MCF 10A (cell line): ENCODE measurements around the gene SNW1. TPM values are rescaled to one million over a fixed set of nuclear protein-coding genes. Genes with fewer than 3 reads are reported as not detected.
"Not testable (repeated sequence)": the region's sequence is repeated elsewhere in the genome, so short reads cannot be mapped to it uniquely, and the experiment has no call there.

Experiments used
- BruUV-seq: library from RNA; stranded (reverse); fragments of 400-500 nt; replicated peaks from 2 replicates; lab custom pipeline; 2021; lab: Mats Ljungman, UMichigan
- CTCF ChIA-PET: fragments of 300-600 bp; sonication (Branson Sonifier 250); formaldehyde crosslinking; extraction: SDS; loops from one replicate; lab custom pipeline; 2021; ENCODE audit warnings: antibody characterized with exemption, inconsistent platforms; lab: Yijun Ruan, JAX
- POLR2A ChIA-PET: fragments of 300-600, 350-650 bp; sonication (Branson Sonifier 250); formaldehyde crosslinking; extraction: SDS; loops from one replicate; lab custom pipeline; 2020; ENCODE audit warnings: antibody characterized with exemption, inconsistent platforms; lab: Yijun Ruan, JAX
- DNase-seq: peaks from one replicate; pipeline ENCODE4 v3.0.0-alpha.2; 2018; ENCODE audit not compliant: unreplicated experiment
- H3K27ac Mint-ChIP-seq: one replicate; pipeline ENCODE4 v1.8.0; 2022; ENCODE audit warnings: mild to moderate bottlenecking, low read depth, mixed read lengths; ENCODE audit not compliant: unreplicated experiment
- H3K27me3 Mint-ChIP-seq: one replicate; pipeline ENCODE4 v1.8.0; 2022; ENCODE audit warnings: mixed read lengths; ENCODE audit not compliant: insufficient read depth, unreplicated experiment
- H3K36me3 Mint-ChIP-seq: one replicate; pipeline ENCODE4 v1.8.0; 2022; ENCODE audit warnings: mild to moderate bottlenecking, moderate library complexity, mixed read lengths; ENCODE audit not compliant: insufficient read depth, unreplicated experiment
- H3K4me1 Mint-ChIP-seq: one replicate; pipeline ENCODE4 v1.8.0; 2022; ENCODE audit warnings: mixed read lengths; ENCODE audit not compliant: insufficient read depth, unreplicated experiment
- H3K4me3 Mint-ChIP-seq: one replicate; pipeline ENCODE4 v1.8.0; 2022; ENCODE audit warnings: mild to moderate bottlenecking, moderate library complexity, mixed read lengths; ENCODE audit not compliant: unreplicated experiment
- H3K9me3 Mint-ChIP-seq: one replicate; pipeline ENCODE4 v1.8.0; 2022; ENCODE audit warnings: mixed read lengths; ENCODE audit not compliant: unreplicated experiment
- intact Hi-C: fragments of 100-400 bp; cut with micrococcal nuclease; formaldehyde crosslinking; loops from 2 replicates; pipeline ENCODE4 v1.14.1; 2022
- total RNA-seq: library from RNA; stranded (reverse); gene quantifications from 2 replicates; pipeline ENCODE4 v1.2.3, GENCODE V29; 2022
- TF ChIP-seq, protein P1 (sequence below): fragments of 200-600 bp; IDR thresholded peaks from one replicate; pipeline ENCODE4 v1.8.0; 2022; ENCODE audit warnings: antibody characterized with exemption, mild to moderate bottlenecking; ENCODE audit not compliant: unreplicated experiment

Gene SNW1
- total RNA-seq, 1 experiment from 2014 or later = 113 TPM

DNA sequence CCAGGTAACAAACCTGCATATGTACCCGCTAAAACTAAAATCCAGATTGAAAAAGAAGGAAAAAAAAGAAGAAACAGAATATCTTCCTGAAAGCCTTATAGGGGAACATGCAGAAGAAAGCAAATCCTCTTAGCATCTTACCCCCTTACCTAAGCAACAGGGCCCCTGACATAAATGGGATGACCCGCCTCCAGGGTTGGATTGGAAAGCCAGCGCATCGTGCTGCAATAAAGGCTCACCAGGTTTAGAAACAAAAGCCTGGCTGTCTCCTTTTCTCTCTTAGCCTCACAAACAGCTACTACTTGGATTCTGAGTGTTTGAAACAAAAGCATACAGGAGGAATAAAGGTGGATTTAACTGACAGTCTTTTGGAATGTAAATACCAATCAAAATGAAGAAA, 25.2 kb upstream of the SNW1 start:
- intact Hi-C loops = no loop called here
- BruUV-seq = no TSS peak
- H3K4me1 Mint-ChIP-seq = peaks cover 9% of the 10 kb centered on the region

DNA sequence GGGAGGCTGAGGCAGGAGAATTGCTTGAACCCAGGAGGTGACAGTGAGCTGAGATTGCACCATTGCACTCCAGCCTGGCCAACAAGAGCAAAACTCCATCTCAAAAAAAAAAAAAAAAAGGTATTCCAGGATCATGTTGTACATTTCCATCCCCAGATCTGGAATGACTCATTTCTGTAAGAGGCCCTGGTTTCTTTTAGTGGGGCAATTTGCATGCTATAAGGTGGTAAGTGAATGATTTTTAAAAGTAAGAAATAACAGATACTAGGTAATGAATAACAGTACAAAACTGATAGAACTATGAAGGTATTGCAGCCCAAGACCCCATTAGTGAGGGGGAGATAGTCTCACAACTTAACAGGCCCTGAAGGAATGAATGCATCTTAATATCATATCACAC, 21.2 kb upstream of the SNW1 start:
- intact Hi-C loops = no loop called here
- Mint-ChIP-seq H3K9me3 (no peaks in the 10 kb centered on the region), H3K36me3 (no peaks in the 10 kb centered on the region), H3K4me3 (no peak overlapping the region), H3K4me1 (no peaks in the 10 kb centered on the region), H3K27ac (no peak overlapping the region), H3K27me3 (no peaks in the 10 kb centered on the region)
- DNase-seq = no peak
- BruUV-seq = no TSS peak
- POLR2A ChIA-PET = no interaction called here
- TF ChIP-seq, protein P1, sequence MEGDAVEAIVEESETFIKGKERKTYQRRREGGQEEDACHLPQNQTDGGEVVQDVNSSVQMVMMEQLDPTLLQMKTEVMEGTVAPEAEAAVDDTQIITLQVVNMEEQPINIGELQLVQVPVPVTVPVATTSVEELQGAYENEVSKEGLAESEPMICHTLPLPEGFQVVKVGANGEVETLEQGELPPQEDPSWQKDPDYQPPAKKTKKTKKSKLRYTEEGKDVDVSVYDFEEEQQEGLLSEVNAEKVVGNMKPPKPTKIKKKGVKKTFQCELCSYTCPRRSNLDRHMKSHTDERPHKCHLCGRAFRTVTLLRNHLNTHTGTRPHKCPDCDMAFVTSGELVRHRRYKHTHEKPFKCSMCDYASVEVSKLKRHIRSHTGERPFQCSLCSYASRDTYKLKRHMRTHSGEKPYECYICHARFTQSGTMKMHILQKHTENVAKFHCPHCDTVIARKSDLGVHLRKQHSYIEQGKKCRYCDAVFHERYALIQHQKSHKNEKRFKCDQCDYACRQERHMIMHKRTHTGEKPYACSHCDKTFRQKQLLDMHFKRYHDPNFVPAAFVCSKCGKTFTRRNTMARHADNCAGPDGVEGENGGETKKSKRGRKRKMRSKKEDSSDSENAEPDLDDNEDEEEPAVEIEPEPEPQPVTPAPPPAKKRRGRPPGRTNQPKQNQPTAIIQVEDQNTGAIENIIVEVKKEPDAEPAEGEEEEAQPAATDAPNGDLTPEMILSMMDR = no peak
- CTCF ChIA-PET = interaction anchor here (0.7 kb wide), 1 partner anchor 144 kb away, joined by 3 read pairs; no protein-coding TSS in a partner anchor

More for the DNA sequence above, 25.2 kb upstream of the SNW1 start:
- Mint-ChIP-seq H3K27me3 (no peaks in the 10 kb centered on the region), H3K27ac (no peak overlapping the region), H3K4me3 (no peak overlapping the region), H3K36me3 (no peaks in the 10 kb centered on the region), H3K9me3 (no peaks in the 10 kb centered on the region)
- ChIA-PET CTCF (no interaction called here), POLR2A (no interaction called here)
- DNase-seq = no peak
- TF ChIP-seq, protein P1 = no peak

DNA sequence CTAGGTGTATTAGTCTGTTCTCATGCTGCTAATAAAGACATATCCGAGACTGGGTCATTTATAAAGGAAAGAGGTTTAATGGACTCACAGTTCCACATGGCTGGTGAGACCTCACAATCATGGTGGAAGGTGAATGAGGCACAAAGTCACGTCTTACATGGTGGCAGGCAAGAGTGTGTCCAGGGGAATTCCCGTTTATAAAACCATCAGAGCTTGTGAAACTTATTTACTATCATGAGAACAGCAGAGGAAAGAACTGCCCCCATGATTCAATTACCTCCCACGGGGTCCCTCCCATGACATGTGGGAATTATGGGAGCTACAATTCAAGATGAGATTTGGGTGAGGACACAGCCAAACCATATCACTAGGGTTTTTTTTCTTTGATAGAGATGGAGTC, 13.0 kb upstream of the SNW1 start:
- CTCF ChIA-PET = interaction anchor here (0.6 to 0.7 kb wide), 2 partner anchors 9 to 72 kb away, joined by 3 read pairs; no protein-coding TSS in a partner anchor
- intact Hi-C loops, DNase-seq, H3K9me3 Mint-ChIP-seq, H3K27ac Mint-ChIP-seq, H3K4me3 Mint-ChIP-seq, BruUV-seq, H3K36me3 Mint-ChIP-seq, H3K4me1 Mint-ChIP-seq, H3K27me3 Mint-ChIP-seq: not testable (repeated sequence)
- POLR2A ChIA-PET = interaction anchor here (0.7 kb wide), 1 partner anchor 17 kb away, joined by 3 read pairs; no protein-coding TSS in a partner anchor

DNA sequence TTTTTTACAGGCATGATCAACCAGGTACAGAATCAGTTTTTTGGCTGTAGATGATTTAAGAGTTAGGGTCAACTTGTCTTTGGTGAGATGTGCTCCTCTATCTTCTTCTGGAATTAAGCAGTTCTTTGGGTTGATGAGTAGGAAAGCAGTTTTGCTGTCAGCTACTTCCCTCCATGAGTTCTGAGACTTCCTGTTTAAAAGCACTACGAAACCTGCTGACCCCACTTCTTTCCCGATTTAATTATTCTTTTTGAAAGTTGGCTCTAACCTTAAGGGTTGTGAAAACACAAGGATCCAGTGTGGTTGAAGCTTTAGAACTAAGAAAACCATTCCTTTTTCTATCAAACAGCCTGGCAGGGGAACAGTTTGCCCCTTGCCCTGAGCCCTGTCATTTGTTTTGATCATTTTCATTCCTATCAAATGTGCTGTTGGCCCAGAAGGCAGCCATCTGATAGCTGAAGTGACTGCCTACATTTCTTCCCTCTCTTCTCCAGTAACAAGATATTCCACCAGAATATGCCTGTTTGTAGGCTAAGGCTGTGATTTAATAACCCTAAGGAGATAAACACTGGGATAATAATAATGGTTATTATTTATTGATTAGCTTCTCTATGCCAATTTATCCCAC, 7.6 kb upstream of the SNW1 start:
- H3K9me3 Mint-ChIP-seq, intact Hi-C loops, H3K27me3 Mint-ChIP-seq, H3K4me3 Mint-ChIP-seq, BruUV-seq, H3K27ac Mint-ChIP-seq, DNase-seq, H3K36me3 Mint-ChIP-seq, H3K4me1 Mint-ChIP-seq: not testable (repeated sequence)
- ChIA-PET POLR2A (interaction anchor here (0.6 to 1.0 kb wide), 3 partner anchors 8 to 60 kb away, joined by 3 read pairs; no protein-coding TSS in a partner anchor), CTCF (interaction anchor here (0.6 kb wide), 1 partner anchor 35 kb away, joined by 3 read pairs; no protein-coding TSS in a partner anchor)

DNA sequence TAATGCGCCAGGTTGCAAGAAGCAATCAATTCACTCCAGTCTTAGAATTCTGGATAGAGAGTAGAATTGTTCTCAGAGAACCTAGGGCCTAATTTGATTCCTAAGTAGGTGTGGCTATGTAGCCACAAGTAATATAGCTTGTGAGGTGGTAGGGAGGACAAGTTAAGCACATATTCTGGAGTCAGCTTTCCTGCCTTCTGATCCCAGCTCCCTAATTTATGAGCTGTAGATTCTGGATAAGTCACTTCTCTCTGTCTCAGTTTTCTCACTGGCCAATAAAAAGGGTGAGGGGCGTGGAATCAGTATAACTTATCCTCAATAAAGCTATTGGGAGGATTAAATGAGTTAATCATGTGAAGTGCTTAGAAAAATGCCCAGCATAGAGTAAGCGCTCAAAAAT, 3.0 kb upstream of the SNW1 start:
- H3K9me3 Mint-ChIP-seq = no peaks in the 10 kb centered on the region
- H3K27ac Mint-ChIP-seq = no peak overlapping the region
- TF ChIP-seq, protein P1 = no peak
- no TSS peak for BruUV-seq
- intact Hi-C loops = no loop called here
- no peaks in the 10 kb centered on the region for H3K27me3 Mint-ChIP-seq
- ChIA-PET POLR2A (interaction anchor here (1.0 kb wide), 1 partner anchor 27 kb away, joined by 3 read pairs; no protein-coding TSS in a partner anchor), CTCF (interaction anchor here (0.5 to 1.2 kb wide), 3 partner anchors 36 to 578 kb away, joined by 3 read pairs; partner anchors contain the start of gene ADCK1)
- H3K4me1 Mint-ChIP-seq = no peaks in the 10 kb centered on the region
- no peak overlapping the region for H3K4me3 Mint-ChIP-seq
- DNase-seq = no peak
- H3K36me3 Mint-ChIP-seq = peaks cover under 1% of the 10 kb centered on the region
